ENCODE results near the gene EIF3D.

DNA sequence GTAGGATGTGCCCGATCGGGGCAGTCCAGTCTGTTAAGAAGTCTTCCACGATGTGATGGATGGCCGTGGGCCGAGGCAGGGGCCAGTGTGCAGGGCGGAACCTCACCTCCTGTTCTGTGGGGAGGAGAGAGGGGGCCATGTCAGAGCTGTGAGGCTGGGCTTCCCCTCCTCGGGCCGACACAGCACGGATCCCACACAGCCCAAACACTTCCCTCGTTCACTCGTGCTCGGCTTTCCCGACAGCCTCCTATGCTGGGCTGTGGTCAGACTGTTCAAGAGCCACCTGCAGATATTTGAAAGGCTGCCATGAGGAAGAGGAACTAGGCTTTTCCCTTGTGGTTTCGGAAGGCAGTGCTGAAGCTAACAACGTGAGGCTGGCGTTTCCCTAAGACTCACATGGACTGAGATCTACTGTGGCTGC lies 35.3 kb downstream of the EIF3D start:
- TF ChIP-seq POLR2A (IDR thresholded peaks at IDR 0.05; ENCODE audit: low read depth, low read length) (peak; percentile 52; the same call in 1 of the 2 replicates), POLR2AphosphoS5 (IDR thresholded peaks at IDR 0.05; ENCODE audit: low read depth, low read length) (no peak), TAF1 (IDR thresholded peaks at IDR 0.05; ENCODE audit: borderline replicate concordance, low read depth, low read length) (no peak)

Measured in GM12892 (cell line).